HEK293 (cell line): Measurements from ENCODE around the gene BTNL8.

Source experiments
- CTCF ChIP-seq: fragments of 450-650 bp; formaldehyde crosslinking; IDR thresholded peaks from 2 replicates; pipeline ENCODE4 v1.5.1; 2016; ENCODE audit warnings: missing biosample characterization, missing genetic modification characterization
- KLF1 ChIP-seq: fragments of 450-650 bp; formaldehyde crosslinking; IDR thresholded peaks from 2 replicates; pipeline ENCODE4 v1.5.1; 2016; ENCODE audit warnings: missing biosample characterization, missing genetic modification characterization
- ZSCAN16 ChIP-seq: fragments of 450-650 bp; formaldehyde crosslinking; IDR thresholded peaks from 2 replicates; pipeline ENCODE4 v1.5.1; 2016; ENCODE audit warnings: missing biosample characterization, missing genetic modification characterization

GRCh38 chr5:180868960-180869359 is 30.0 kb upstream of the BTNL8 start:
- no peak for TF ChIP-seq ZSCAN16 (tag by site-specific recombination)
- peak; percentile 59; the same call in 1 of the 2 replicates for TF ChIP-seq CTCF (tag by site-specific recombination)
- TF ChIP-seq KLF1 (tag by site-specific recombination) = no peak
